Globus pallidus (tissue), 1 donor: ENCODE measurements around the gene FNDC3B.
A peak's percentile ranks its signal among the peaks of the same experiment; 100 is the strongest.

Experiments
- DNase-seq: peaks from one replicate; pipeline ENCODE4 v3.0.0-alpha.2; 2015; ENCODE audit warnings: low spot score

FNDC3B gene

GRCh38 chr3:172135185-172135584 lies 95.8 kb downstream of the FNDC3B start:
- DNase-seq, result no peak

GRCh38 chr3:172135820-172136219 lies 96.4 kb downstream of the FNDC3B start:
- no peak for DNase-seq

- DNase-seq, result no peak
These were observed 97.0 kb downstream of the FNDC3B start for GRCh38 chr3:172136330-172136729.

GRCh38 chr3:172137287-172138192 lies 98.2 kb downstream of the FNDC3B start:
- DNase-seq, result no peak

GRCh38 chr3:172138193-172138537 lies 98.8 kb downstream of the FNDC3B start:
- no peak for DNase-seq

GRCh38 chr3:172138792-172139507 lies 99.6 kb downstream of the FNDC3B start:
- DNase-seq, result peak; percentile 89

- no peak for DNase-seq
These were observed 100.3 kb downstream of the FNDC3B start for GRCh38 chr3:172139528-172140276.

- no peak for DNase-seq
These were observed 101.4 kb downstream of the FNDC3B start for GRCh38 chr3:172140499-172141391.

- DNase-seq, result no peak
These were observed 102.9 kb downstream of the FNDC3B start for GRCh38 chr3:172142051-172142863.

GRCh38 chr3:172142864-172143451 lies 103.6 kb downstream of the FNDC3B start:
- no peak for DNase-seq

- no peak for DNase-seq
These were observed 104.5 kb downstream of the FNDC3B start for GRCh38 chr3:172143739-172144497.

GRCh38 chr3:172144601-172145000 lies 105.2 kb downstream of the FNDC3B start:
- no peak for DNase-seq

- no peak for DNase-seq
These were observed 105.8 kb downstream of the FNDC3B start for GRCh38 chr3:172145031-172145686.

GRCh38 chr3:172146349-172146748 lies 107.0 kb downstream of the FNDC3B start:
- no peak for DNase-seq

GRCh38 chr3:172147113-172147818 lies 107.9 kb downstream of the FNDC3B start:
- no peak for DNase-seq

- no peak for DNase-seq
These were observed 108.9 kb downstream of the FNDC3B start for GRCh38 chr3:172148241-172148640.

- no peak for DNase-seq
These were observed 109.6 kb downstream of the FNDC3B start for GRCh38 chr3:172148702-172149565.
